HG03378 (cell line): ENCODE data around the gene FCGR3B.
"Not testable (repeated sequence)": the region's sequence is repeated elsewhere in the genome, so short reads cannot be mapped to it uniquely, and the experiment has no call there.

Source experiments
- ATAC-seq: cut with Tn5 transposase; IDR thresholded peaks from one replicate; pipeline ENCODE4 v1.9.1; 2021; ENCODE audit warnings: mild to moderate bottlenecking, moderate library complexity; ENCODE audit not compliant: unreplicated experiment

The FCGR3B gene

GRCh38 chr1:161606541-161607336 is 24.2 kb downstream of the FCGR3B start:
- ATAC-seq = not testable (repeated sequence)

GRCh38 chr1:161605762-161606540 is 25.0 kb downstream of the FCGR3B start:
- not testable (repeated sequence) for ATAC-seq

- ATAC-seq = not testable (repeated sequence)
Measured at GRCh38 chr1:161605024-161605423, 26.0 kb downstream of the FCGR3B start.

GRCh38 chr1:161597077-161597476 is 33.9 kb downstream of the FCGR3B start:
- not testable (repeated sequence) for ATAC-seq

- not testable (repeated sequence) for ATAC-seq
Measured at GRCh38 chr1:161595583-161595982, 35.4 kb downstream of the FCGR3B start.

- not testable (repeated sequence) for ATAC-seq
Measured at GRCh38 chr1:161595173-161595572, 35.8 kb downstream of the FCGR3B start.

GRCh38 chr1:161594269-161594984 is 36.5 kb downstream of the FCGR3B start:
- not testable (repeated sequence) for ATAC-seq

GRCh38 chr1:161593092-161593755 is 37.8 kb downstream of the FCGR3B start:
- not testable (repeated sequence) for ATAC-seq

- not testable (repeated sequence) for ATAC-seq
Measured at GRCh38 chr1:161592586-161592985, 38.4 kb downstream of the FCGR3B start.

GRCh38 chr1:161589920-161590319 is 41.1 kb downstream of the FCGR3B start:
- ATAC-seq = not testable (repeated sequence)

- ATAC-seq = not testable (repeated sequence)
Measured at GRCh38 chr1:161589365-161589764, 41.6 kb downstream of the FCGR3B start.

- ATAC-seq = not testable (repeated sequence)
Measured at GRCh38 chr1:161588596-161588995, 42.4 kb downstream of the FCGR3B start.

- ATAC-seq = not testable (repeated sequence)
Measured at GRCh38 chr1:161582882-161583281, 48.1 kb downstream of the FCGR3B start.

- ATAC-seq = peak; percentile 62
Measured at GRCh38 chr1:161580879-161581537, 50.0 kb downstream of the FCGR3B start.

- not testable (repeated sequence) for ATAC-seq
Measured at GRCh38 chr1:161579856-161580507, 51.0 kb downstream of the FCGR3B start.

GRCh38 chr1:161576676-161577075 is 54.3 kb downstream of the FCGR3B start:
- not testable (repeated sequence) for ATAC-seq
